IPS DF 19.7 (cell line): ENCODE measurements around the gene INF2.

ENCODE experiments used
- DNase-seq: peaks from one replicate; pipeline ENCODE4 v3.0.0-alpha.2; 2013; ENCODE audit warnings: low read depth, low spot score

Gene INF2

DNA sequence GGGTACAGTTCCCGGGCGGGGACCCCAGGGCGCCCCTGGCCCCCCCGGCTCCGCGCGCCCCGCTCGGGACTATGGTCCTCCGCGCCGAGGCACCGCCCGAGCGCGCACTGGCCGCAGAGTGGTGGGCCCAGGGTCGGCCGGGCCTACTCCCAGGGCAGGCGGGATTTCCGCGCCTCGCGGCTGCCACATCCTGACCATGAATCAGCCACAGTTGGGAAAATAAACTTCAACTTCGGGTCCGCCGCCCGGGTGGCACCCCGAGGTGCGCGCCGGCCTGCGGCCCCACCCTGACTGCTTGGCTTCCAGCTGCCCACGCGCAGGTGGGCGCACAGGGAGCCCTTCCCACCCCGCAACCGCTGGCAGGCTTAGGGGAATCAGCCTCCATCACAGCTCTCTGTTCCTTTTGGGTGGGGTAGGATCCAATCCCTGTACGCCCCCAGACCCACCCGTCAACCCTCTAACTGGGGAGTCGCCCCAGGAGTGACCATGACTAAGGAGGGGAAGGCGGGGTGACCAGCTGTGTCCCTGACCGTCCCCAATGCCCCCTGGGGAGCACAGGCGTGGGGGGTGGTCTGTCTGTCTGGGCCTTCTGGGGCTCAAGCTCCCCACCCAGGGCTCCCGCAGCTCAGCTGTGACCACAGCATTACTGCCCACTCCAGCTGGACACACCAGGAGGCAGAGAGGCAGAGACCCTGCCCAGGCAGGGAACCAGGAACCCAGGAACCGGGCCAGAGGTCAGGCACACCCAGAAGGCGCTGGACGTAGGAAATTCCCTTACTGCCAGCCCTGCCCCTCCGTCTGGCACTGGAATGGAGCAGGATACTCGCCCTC is 678 bp downstream of the INF2 start:
- no peak for DNase-seq

DNA sequence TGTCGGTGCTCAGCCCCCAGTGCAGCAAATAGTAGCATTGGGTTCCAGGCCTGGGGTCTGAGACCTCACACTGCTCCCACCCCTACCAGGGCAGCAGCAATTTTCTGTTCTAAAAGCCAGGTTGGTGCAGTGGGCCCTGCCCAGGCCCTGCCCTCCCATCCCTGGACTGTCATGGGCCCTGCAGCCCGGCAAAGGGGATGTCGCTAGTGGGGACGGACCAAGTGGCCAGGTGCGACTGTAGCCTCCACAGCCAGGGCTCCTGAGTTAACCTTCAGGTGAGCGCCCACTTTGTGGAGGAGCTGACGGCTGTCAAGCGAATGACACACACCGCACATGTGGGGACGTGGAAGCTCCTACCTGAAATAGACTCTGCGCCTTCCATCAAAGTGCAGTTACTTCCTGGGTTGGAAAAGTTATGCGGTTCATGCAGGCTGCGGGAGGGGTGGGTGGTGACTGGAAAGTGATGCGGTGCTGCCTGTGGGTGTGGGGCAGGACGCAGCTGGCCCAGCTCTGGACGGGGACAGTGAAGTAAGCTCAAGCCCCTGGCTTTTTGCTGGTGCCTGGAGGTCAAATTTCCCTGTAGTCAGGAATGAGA is 1.5 kb downstream of the INF2 start:
- DNase-seq, result no peak

DNA sequence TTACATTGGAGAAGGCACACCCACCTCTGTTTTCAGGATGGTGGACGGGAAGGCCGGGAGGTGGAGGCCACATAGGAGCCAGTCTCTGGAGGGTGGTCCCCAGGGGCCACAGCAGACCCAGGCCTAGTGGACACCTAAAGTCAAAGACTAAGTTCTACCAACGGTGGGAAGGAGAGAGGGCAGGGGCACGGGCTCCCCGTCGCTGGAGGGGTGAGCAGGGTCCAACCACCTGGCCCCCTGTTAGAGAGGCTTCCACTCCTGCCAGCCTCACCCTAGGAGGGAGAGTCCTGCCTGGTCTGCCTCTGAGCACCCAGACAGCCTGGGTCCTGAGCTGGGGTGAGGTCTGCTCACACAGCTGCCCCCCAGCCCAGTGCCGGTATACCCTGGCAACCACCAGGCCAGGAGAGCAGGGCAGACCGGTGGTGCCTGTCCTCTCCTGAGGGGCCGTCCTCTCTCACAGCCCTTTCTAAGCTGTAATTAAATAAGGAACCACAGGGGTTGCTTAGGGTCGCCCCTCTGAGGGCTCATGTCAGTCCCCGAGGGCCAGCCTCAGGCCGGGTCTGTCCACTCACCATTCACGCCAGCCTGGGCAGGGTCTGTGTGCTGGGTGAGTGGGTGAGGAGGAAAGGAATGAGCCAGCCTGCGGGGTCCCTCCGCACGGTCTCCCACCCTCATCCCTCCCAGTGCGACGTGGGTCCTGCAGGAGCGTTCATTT is 2.3 kb downstream of the INF2 start:
- DNase-seq, result no peak

DNA sequence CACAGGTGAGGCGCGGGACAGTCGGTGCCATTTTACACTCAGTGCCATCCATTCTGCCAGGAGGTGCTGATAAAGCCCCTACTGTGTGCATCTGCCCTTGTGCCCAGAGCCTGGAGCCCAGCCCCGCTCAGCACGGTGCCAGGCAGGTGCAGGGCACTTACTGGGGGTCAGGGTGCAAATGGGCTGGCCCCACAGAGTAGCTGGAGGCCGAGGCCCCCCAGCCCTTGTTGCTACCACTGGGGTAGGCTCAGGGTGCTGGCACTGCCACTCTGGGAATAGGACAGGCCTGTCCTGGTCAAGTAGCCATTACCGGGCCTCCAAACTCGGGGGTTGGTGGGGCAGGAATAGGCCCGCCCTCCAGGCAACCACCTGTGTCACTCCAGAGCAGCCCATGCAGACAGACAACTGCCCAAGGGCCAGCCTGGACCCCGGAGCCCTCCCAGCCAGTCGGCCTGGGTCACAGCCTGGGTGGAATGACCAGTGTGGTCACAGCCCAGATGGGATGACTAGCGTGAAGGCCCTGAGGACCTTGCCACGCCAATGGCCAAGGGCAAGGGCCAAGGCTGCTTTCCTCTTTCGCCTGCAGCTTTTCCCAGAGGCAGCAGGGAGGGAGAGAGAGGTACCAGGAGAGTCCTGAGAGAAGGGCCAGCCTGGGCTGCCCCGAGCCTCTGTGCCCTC is 3.0 kb downstream of the INF2 start:
- no peak for DNase-seq

DNA sequence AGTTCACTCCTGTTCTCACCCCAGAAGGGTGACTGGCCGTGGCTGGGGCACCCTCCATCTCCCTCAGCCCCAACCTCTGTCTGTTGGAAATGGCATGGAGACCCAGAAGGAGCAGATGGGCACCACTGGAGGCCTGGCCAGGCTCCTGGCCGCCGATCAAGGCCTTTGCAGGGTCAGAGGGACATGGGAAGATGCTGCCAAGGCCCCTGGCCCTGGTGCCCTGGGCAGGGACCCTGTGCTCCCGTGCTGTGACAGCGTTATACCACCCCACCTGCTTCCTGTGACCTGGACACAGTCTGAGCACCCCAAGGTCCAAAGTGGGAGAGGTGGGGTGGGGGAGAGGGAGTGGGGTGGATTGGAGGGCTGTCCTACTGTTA is 3.5 kb downstream of the INF2 start:
- no peak for DNase-seq

DNA sequence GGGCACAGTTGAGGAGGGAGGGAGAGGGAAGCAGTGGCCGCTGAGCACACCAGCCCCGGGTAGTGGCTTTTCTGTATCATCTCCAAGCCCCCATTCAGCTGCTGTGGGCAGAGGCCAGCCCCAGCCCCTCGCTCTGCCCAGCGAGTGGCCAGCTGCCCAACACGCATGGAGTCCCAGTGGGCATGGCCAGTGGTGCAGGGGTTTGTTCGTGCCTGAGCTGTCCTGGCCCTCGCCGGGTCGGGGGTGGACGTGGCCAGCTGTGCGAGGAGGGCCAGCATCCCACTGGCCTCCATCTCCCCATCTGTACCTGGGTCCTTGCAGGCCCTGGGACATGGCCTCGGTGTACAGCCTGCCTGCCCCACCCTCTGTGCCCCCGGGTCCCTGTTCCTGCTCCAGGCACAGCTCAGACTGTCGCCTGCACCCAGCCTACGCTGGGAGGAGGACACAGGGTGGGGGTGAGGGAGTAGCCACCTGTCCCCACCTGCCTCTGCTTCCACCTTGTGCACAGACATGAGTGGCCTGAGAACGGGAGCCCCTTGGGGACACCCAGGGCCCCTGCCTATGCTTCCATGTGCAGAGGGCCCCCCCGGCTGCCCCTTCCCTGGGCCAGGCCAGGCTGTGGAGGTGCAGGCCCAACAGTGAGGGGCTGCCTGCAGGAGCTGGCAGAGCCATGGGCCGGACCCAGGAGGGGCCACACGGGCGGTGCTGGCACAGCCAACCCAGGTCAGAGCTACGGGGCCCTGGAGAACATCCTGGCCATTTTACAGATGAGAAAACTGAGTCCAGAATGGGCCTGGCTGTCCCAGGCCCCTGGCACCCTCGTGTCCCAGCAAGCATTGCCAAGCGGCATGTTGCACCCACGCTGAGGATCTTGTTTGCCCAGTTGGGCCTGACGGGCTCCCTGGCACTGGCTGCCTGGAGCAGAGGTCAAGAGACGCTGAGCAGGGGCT is 4.3 kb downstream of the INF2 start:
- DNase-seq, result no peak

DNA sequence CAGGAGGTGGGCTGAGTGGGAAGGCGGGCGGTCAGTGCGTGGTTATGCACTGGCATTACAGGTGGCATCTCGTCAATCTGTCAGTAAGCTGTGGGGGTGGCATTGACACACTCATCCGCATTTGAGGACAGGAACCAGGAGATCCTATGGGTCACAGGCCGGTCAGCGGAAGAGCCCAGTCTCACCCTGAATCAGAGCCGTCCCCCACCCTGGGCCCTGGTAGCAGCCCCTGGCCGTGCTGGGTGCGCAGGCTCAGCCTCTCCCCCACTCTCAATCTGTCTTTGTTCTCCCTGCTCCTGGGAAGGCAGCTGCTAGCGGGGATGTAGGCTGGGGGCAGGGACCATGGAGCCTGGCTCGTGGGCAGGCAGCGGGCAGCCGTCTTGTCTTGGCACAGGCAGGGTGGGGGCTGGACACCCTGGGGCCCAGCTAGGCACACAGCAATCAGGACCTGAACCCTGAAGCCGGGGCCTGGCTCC is 5.1 kb downstream of the INF2 start:
- no peak for DNase-seq

DNA sequence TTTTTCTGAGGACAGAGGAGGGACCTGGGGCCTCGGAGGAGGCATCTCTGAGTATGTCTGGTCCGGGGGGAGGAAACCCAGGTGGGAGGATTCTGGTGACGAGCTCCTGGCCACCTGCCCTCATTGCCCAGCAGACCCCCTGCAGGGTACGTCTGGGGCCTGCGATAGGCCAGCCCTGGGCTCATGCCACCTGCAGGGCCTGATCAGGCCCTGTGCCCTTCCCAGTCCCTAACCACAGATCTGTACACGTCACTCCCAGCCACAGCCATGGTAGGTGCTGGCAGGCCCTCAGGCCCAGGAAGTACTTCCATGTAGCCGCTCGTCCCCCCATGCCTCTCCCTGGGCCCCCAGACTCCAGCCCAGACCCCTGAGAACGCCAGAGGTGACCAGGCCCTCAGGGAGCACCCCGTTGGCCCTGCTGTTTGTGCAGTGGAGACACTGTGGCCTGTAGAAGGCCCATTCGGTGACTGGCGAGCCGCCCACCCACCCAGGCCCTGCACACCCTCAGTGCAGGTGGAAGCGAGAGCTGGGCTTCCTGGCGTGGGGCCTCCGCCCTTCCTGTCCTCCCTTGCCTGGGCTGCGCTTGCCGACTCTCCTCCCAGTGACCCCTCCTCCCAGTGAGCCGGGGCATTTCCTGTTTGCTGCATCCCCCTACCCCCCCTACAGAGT is 5.7 kb downstream of the INF2 start:
- no peak for DNase-seq

DNA sequence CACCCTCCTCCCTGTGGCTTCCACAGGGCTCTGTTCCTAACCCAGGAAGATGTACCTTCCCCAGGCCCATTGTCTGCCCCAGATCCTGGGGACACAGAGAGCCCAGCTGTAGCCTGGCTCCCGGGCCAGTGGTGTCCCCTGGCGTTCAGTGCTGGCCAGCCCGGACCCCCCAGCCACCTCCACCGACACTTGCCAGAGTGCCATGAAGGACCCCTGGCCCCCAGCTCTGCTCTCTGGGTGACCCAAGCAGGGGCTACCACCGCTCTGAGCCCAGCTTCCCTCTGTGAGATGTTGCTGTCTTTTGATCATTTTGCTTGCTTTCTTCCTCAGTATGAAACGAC is 6.2 kb downstream of the INF2 start:
- no peak for DNase-seq

DNA sequence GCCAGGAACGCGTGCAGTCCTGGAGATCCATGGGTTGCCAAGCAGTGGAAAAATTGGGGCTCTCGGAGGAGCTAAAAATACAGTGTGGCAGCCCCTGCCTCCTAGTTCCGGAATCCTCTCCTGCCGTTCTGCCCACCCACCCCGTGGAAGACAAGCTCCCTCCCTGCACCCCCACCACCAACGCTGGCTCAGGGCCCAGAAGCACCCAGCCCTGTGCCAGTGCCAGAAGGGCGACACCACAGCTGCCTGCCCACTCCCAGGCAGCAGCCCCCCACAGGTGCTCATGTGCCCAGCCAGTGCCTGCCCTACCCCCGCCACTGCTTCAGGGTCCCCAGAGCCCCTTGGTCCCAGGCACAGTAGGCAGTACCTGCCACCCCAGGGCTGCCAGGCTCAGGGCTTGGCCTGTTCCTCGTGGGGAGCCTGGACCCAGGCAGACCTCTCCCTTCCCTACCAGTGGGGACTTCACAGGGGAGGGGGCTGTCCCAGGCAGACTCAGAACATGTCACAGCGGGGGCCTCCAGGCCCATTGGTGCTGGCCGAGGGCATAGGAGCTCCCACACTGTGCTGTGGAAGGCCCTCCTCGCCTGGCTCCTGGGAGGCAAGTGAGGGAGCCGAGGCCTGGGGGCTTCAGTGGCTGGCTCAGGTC is 7.4 kb downstream of the INF2 start:
- DNase-seq, result no peak

DNA sequence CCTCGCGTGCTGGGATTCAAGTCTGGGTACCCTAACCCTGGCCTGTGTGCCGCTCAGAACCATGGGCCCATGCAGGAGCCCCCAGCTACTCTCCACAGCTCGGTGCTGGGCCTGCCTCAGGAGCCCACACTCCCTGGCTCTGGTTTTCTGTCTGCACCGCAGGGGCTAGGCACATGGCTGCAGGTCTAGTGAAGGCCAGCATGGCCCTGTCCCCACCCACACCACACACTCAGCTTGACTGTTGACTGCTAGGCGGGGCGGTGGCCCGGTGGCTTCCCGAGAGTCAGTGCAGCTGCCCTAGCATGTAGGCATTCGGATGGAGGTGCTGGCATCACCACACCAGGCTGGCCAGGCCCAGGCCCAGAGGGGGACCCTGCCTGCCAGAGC is 7.9 kb downstream of the INF2 start:
- no peak for DNase-seq

DNA sequence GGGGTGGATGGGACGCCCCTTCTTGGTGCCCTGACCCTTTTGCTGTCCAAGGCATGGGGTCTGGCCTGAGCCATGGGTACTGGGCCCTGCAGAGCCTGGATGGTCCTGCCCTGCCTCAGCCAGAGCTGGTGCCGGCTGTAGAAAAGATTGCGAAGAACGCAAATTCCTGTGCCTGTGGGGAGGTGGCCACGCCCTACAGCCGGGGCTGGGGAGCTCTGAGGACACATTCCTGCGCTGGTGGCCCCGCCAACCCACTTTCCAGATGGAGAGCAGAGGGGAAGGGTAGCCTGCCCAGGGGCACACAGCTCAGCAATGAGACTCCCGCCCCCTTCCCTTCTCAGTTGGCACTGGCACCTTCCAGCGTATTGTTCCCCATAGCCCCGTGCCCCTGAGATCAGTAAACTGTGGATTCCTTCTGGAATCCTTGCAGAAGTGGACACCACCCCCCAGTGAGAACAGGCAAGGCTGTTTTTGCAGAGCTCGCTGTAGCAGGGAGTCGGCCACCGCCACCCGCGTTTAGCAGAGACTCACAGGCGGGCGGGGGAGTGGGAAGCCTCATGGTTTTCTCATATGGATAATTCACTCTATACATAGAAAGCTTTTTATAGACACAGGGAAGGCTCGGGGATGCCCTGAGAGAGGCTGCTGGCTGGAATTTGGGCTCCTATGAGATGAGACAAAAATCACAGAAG is 8.6 kb downstream of the INF2 start:
- DNase-seq, result no peak

DNA sequence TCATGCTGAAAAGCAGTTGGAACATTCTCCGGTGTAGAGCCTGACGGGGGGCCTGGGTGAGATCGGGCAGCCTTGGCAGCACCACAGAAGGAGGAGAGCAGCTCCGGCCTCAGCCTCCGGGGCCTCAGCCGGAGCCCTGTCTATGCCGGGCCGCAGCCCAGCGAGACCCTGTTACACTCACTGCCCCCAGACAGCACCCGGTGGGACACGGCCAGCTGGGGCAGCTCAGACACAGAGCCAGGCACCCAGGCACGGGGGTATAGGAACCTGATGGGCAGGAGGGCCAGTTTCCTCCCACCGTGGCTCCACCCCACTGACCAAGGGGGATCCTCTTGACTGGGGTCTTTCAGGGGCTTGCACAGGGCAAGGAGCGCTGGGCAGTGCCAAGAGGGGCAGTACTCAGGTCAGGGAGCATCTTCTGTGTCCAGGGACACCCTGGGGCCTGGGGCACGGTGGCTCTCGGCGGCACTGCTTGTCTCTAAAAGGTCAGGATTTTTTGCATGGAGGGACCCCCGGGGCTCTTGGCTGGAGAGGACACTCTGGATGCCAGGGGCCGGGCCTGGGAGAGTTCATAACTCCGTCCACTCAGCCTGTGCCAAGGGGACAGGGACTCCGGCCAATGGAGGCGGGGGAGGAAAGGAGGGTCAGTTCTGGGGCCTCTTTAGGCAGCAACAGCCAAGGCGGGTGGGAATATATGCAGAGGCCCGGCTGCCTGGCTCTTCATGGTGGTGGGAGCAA is 9.4 kb downstream of the INF2 start:
- no peak for DNase-seq

DNA sequence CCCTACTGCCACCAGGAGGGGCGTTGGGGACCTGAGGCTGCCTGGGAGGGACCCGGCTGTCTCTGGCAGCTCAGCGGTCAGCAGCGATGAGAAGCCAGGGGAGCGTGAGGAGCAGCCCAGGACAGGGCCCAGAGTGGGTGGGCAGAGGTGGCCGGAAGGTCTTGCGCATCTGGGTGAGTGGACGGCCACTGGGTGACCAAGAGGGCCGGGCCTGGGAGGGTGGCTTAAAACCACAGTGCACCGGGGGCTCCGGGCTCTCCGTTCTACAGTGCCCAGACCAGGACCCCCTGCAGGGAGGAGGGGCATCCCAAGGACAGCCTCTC is 10.0 kb downstream of the INF2 start:
- no peak for DNase-seq

DNA sequence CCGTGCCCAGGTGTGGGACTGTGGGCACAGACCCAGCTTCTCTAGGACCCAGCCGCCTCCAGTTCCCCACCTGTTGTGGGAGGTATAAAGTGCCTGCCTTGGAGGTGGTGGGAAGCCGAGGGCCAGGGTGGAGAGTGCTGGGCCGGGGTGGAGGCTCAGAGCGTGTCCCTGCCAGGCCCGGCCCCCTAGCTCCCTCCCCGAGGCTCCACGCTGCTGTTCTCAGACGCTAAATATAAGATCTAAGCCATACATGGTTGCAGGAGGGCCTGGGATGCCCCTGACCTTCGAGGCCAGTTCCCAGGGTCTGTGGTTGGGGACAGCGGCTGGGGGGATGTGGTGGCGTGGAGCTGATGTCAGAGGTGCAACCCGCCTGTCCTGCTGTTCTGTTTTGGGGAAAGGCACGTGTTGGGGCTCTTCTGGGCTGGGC is 10.8 kb downstream of the INF2 start:
- DNase-seq, result no peak

DNA sequence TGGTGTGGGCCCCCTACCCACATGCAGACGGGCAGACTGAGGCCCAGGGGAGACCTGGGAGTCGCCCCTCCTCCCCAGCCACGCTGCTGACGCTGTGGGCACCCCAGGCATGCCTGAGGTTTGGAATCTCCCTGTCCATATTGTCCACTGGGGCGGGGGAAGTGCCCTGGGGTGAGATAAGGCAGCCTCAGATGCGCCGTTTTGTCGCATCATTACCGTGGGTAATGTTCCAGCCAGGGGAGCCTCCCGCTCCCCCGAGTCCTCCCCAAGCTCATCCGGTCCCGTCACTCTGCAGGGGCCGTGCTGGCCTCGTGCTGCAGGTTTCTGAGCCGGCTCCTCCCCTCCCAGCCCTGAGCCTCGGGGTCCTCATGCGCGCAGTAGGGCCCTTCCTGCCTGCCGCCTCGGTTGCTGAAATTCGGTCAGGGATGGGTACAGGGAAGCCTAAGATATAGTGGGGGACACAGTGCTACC is 11.4 kb downstream of the INF2 start:
- no peak for DNase-seq

DNA sequence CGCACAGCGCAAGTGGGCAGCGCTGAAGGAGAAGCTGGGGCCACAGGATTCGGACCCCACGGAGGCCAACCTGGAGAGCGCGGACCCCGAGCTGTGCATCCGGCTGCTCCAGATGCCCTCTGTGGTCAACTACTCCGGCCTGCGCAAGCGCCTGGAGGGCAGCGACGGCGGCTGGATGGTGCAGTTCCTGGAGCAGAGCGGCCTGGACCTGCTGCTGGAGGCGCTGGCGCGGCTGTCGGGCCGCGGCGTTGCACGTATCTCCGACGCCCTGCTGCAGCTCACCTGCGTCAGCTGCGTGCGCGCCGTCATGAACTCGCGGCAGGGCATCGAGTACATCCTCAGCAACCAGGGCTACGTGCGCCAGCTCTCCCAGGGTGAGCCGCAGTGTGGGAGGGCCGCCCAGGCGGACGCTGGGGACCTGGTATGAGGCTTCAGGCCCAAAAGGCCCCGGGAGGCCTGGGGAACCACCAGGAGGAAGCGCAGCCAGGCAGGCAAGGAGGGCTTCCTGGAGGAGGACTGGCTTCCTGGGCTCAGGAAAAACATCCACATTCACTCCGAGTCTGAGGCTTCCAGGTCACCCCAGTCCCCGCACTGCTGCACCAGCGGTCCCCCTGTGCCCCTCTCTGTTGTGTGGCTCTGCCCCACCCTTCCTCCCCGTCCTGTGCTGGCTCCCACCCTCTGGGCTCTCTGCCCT is 12.1 kb downstream of the INF2 start:
- DNase-seq, result no peak

DNA sequence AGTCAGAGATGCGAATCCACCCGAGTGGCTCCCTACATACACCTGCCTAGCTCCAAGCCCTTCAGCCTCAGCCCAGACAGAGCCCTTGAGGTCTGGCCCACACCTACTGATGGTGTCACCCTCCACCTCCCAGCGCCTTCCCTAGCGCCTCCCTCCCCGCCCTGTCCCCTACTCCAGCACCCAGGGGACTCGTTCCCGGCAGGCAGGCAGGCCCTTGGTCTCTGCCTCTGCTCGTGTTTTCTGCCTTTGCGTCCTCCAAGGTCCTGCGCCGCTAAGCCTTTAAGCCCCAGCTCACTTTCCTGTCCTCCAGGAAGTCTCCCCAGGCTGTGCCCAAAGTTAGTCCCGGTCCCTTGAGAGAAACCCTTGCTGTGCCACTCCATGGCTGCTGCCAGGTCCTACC is 12.7 kb downstream of the INF2 start:
- DNase-seq, result no peak
